Left lobe of liver (tissue), 2 donors: ENCODE measurements around the gene DNAJC7. TPM values are rescaled to one million over a fixed set of nuclear protein-coding genes. Genes with fewer than 3 reads are reported as not detected.
"Not testable (repeated sequence)": the region's sequence is repeated elsewhere in the genome, so short reads cannot be mapped to it uniquely, and the experiment has no call there.

Experiments used
- ATAC-seq: fragments of 200-7000 bp; cut with Tn5 transposase; one replicate; pipeline ENCODE4 v1.9.1; 2020; ENCODE audit warnings: mild to moderate bottlenecking, moderate library complexity
- DNase-seq: peaks from one replicate; pipeline ENCODE4 v3.0.0-alpha.2; 2020; ENCODE audit warnings: low spot score
- total RNA-seq: library from RNA; stranded (reverse); gene quantifications from one replicate; pipeline ENCODE4 v1.2.1, GENCODE V29; 2021
- donor health status: DM: no; HTN: no; CAD: no; lungs with moderate emphysema.
- donor health status: DM: no; HTN: yes; CAD: no.

DNAJC7 gene
- total RNA-seq, 1 donor from 2014 or later = 33.2 TPM

DNA sequence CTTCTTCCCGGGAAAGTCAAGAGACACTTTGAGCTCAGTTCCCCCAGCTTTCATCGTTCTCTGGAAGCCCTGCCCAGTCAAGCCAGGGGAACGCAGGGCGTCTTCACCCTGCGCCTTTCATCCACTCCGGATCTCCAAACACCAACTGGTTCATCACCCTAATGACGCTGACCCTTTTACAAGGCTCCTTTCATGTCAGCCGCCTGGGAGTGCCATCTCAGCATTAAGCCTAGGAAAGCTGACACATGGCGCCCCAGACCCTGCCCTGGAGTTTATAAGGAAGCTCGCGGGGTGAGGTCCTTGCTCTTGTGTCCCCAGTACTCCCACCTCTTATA is 594 bp upstream of the DNAJC7 start:
- no peak for DNase-seq
- no peak for ATAC-seq

- no peak for DNase-seq
- peak; percentile 8 for ATAC-seq
Observed at GRCh38 chr17:42016411-42016831, 818 bp downstream of the DNAJC7 start.

GRCh38 chr17:42013740-42014139 is 3.5 kb downstream of the DNAJC7 start:
- not testable (repeated sequence) for ATAC-seq

GRCh38 chr17:42012363-42012762 is 4.9 kb downstream of the DNAJC7 start:
- ATAC-seq, DNase-seq: not testable (repeated sequence)

More at GRCh38 chr17:42013740-42014139, 3.5 kb downstream of the DNAJC7 start:
- not testable (repeated sequence) for DNase-seq

DNA sequence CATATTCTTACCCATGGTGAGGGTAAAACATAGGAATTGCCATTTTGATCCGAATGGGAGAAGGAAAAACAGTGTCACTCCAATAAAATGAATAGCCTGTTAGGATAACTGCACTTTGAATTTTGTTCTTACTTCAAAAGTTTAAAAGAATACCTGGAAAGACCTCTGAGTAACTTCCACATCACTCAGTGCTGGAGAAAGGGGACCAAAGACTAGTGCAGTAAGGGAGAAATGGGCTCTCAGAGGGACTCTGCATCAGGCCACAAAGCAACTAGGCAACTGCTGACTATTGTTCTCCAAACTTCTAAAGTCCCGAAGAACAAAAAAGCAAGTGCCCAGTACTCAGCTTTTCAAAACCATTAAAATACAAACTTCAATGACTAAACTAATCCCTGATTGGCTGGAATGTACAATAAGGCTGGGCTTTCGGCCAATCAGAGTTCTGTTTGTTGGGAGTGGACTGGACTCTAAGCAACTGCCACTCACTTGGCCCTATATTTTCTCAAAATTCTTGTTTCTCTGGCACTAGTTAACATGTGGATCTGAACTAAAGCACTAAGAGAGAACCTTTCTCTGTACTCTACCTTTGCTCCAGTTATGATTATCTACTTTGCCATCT is 6.2 kb downstream of the DNAJC7 start:
- peak; percentile 39 for ATAC-seq
- DNase-seq = no peak

GRCh38 chr17:42010266-42010680 is 7.0 kb downstream of the DNAJC7 start:
- ATAC-seq = peak; percentile 32
- DNase-seq = not testable (repeated sequence)

GRCh38 chr17:42009170-42009569 is 8.1 kb downstream of the DNAJC7 start:
- DNase-seq = no peak
- peak; percentile 82 for ATAC-seq

GRCh38 chr17:42005166-42005565 is 12.1 kb downstream of the DNAJC7 start:
- DNase-seq = no peak
- no peak for ATAC-seq

DNA sequence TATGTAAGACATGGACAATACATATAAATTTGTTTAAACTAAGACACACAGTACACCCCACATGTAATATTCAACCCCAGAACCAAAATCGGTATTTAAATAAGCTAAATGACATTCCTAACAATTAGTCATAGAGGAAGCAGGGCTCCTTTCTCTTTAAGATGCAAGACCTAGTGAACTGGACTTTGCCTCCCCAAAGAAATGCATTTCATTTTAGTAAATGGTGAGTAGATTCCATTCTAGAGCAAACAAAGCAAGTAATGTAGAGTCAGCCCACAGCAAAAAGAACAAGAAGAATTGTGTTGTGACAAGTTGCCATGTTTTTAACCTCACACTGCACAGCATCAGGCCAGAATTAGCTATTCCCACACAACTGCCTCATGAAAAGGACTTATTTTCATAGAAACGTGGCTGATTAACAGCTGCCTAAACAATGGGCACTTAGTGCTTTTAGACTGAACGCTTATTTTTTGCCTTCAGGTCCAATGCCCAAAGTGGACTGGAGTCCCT is 14.4 kb downstream of the DNAJC7 start:
- ATAC-seq = peak; percentile 31
- no peak for DNase-seq

- DNase-seq (no peak), ATAC-seq (no peak)
Observed at GRCh38 chr17:42002175-42002791, 15.0 kb downstream of the DNAJC7 start.

- DNase-seq (no peak), ATAC-seq (no peak)
Observed at GRCh38 chr17:42001729-42002128, 15.5 kb downstream of the DNAJC7 start.

DNA sequence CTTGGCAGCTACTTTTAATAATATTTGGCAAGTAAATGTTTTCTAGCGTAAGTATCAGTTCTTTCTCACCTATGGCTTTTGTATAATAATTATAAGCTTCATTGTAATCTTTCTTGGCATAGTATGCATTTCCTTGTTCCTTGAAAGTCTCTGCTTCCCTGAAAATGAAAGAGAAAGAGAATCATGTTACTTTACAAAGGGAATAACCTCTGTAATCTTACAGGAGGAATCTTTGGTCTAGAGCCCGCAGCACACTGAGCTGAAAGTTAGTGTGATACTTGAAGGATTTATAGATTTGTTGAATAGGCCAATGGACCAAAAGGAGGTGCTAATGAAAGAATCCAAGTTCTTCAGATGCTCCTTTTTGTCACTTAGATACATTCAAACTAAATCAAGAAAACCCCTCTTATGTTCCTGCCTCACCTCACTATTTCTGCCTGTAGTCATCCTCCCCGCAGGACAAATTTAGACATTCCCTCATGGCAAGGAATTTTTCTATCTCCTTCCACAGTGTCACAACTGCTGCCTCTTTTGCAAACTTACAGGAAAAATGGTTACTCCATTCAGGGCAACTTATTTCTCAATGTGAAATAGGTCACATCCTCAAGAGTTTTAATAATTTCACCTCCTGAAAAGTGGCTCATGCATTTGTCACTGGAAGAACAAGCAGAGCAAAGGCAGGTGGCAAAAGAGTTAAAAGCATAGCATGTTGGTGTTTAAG is 16.7 kb downstream of the DNAJC7 start:
- DNase-seq (no peak), ATAC-seq (no peak)

GRCh38 chr17:41998497-41998896 is 18.7 kb downstream of the DNAJC7 start:
- ATAC-seq = no peak
- DNase-seq = no peak

- ATAC-seq (no peak), DNase-seq (no peak)
Observed at GRCh38 chr17:41996855-41997164, 20.4 kb downstream of the DNAJC7 start.

DNA sequence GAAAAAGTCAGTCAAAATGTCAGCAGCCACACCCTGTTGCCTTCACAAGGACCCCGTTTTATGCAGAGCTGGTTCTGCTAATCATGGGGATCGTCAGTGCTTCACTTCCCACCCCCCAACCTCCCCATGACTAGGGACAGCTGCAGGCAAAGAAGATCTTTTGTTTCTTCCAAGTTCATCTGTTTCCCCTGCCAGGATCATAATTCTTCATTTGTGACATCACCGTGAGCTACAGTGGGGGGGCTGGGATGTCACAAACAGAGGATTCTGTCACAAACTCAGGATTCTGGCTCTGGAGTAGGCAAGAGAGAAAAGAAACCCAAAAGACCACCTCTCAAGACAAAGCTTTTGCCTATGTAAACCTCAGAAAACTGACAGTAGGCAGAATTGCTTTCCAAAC is 24.7 kb downstream of the DNAJC7 start:
- no peak for DNase-seq
- ATAC-seq = no peak

DNA sequence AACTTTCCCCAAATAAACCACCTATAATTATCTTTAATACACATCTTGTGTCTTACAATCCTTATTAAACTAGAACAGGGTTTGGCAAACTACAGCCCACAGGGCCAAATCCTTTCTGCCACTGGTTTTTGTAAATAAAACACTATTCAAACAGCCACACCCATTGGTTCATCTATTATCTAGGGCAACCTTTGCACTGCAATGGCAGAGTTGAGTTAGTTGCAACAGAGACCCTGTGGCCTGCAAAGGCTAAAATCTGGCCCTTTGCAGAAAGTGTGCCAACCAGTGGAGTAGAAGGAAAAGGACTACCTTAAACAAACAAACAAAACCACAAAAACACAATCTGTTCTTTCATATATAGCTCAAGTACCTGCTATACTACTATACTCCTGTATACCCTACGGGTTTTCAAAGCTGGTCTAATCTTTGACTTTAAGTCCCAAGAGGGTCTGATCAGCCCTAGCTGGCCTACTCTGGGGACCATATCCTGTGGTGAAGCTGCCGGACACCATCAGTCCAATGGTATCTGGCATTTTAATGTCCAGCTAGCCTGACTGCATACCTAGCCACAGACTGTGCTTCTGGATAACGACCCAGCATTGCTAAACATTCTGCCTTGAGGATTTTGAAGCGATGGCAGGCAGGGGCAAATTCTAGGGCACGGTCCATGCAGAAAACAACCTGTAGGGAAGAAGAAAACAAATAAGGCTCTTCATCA is 27.4 kb downstream of the DNAJC7 start:
- ATAC-seq = peak; percentile 94
- DNase-seq = peak; percentile 88

DNA sequence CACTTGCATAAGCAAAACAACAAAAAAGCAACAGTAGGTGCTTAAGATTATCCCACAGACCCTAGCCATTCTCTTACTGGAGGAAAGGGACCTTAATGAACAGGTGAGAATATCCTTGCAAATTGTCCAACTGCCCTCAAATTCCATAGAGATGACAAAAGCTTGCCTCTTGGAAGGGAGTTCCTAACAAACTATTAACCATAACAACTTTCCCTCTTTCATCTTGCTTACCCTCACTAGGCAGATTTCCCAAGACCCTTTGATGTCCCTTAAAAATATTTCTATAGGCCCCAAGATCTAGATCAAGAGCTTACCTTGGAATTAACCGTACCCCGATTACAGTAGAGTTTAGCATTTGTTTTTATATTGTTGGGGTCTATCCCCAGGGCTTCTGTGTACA is 28.8 kb downstream of the DNAJC7 start:
- ATAC-seq (no peak), DNase-seq (no peak)

DNA sequence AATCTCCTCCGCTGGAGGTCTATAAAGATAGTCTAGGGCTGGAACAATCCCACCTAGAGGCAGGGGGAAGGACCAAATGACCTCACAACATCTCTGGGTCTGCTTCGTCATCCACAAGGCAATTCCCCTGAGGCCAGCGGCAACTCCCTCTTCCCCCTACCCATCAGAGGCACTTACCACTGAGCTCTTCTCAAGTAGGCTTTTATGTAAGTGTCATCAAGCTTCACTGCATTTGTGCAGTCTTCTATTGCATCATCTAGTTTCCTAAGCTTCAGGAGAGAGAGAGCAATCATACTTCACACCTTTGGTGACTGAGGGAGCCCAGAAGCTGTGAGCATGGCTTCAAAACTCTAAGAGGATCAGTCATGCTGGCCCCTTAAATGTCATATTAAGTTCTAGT is 29.6 kb downstream of the DNAJC7 start:
- ATAC-seq (no peak), DNase-seq (no peak)

DNA sequence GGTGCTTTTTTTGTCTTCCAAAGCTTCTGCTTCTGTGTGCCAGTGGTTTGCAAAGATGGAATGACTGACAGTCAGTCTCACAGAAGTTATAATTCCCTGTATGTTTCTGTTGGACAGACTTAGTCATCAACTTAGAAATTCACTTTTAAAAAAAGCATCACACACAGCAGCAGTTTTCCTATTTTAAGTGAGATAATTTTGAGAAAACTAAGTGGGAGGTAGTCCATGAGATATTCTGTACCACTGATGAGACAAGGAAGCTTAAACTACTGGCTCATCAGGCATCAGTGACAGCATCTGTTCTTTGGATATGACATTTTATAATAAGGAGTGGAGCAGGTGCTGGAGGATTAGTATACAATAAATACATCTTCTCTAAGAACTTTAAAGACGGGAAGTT is 30.6 kb downstream of the DNAJC7 start:
- DNase-seq (no peak), ATAC-seq (no peak)

DNA sequence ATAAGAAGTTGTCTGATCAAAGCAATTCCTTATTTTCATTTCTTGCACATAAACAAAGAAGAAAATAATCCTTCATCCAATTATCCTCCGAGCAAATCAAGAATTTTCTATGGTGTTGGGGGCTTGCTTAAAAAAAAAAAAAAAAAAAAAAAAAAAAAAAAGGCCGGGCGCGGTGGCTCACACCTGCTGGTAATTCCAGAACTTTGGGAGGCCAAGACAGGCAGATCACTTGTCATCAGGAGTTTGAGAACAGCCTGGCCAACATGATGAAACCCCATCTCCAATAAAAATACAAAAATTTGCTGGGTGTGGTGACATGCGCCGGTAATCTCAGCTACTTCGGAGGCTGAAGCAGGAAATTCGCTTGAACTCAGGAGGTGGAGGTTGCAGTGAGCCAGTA is 31.3 kb downstream of the DNAJC7 start:
- no peak for DNase-seq

DNA sequence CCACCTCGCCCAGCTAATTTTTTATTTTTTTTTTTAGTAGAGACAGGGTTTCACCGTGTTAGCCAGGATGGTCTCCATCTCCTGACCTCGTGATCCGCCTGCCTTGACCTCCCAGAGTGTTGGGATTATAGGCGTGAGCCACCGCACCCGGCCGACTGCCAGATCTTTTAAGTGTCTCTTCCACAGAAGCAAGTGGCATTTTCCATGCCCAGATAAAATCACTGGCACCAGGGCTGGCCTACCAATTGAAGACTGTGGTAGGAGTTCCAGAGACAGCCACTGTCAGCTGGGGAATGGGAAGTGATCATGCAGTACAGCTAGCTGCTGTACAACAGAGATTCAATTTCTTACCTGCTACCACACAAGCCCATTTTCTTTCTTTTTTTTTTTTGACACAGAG is 32.8 kb downstream of the DNAJC7 start:
- DNase-seq (no peak), ATAC-seq (no peak)

More for the DNA sequence above, 31.3 kb downstream of the DNAJC7 start:
- ATAC-seq = no peak
